GM18867 (cell line): Measurements from ENCODE around the gene NSUN4.
"Not testable (repeated sequence)": the region's sequence is repeated elsewhere in the genome, so short reads cannot be mapped to it uniquely, and the experiment has no call there.

Experiments used
- ATAC-seq: cut with Tn5 transposase; IDR thresholded peaks from one replicate; pipeline ENCODE4 v1.9.1; 2021; ENCODE audit warnings: mild to moderate bottlenecking, moderate library complexity; ENCODE audit not compliant: unreplicated experiment

The NSUN4 gene

DNA sequence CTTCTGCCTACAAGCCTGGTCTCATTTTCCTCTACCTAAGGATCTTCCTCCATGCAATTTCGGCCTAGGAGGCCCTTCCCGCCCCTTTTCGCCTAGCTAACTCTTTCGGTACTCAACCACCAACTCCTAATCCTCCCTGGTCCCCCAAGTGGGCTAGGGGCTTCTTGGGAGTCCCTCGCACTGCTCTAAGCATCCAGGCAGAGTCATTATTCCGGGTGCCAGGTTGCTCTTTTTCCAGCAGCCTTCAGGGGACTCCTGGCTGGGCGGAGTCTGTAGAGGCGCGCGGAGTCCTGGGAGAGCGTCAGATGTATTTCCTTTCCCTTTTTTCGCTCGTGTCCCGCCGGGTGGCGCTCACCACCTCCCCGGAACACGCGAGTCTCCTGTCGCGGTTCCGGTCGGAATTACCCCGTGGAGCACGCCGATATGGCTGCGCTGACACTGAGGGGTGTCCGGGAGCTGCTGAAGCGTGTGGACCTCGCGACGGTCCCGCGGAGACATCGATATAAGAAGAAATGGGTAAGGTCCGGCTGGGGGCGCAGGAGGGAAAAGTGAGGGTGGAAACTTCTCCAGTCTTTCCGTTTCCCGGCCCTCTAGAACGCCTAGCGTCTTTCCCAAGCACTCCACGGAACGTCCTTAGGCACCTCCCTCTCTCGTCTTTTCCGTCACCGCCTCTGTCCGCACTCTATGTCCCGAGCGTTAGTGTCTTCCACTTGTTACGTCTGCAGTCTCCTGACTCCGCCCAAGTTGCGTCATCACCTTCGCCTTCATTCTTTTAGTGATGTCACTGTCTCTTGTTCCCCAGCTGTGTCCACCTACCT, at the start of gene NSUN4:
Gene NSUN4 (plus strand): TSS at position 404 of the 818 bp plus-strand sequence. CDS start 20 bp downstream, at position 424.
- ATAC-seq, result peak; percentile 66

DNA sequence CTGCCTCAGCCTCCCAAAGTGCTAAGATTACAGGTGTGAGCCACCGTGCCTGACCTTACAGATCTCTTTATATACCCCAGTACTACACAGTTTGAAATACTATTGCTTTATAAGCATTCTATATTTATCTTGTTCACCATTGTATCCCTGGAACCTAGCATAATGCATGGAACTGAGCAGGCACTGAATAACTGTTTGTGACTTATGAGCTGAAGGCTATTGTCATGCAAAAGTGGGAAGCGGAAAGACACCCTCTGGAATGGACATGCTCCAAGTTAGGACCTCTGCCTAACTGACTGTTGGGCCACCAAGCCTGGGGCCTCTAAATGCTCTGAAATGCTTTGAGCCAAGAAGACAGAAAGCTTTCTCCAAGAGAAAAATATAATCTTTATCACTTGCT, 45.3 kb upstream of the NSUN4 start:
- ATAC-seq, result no peak

DNA sequence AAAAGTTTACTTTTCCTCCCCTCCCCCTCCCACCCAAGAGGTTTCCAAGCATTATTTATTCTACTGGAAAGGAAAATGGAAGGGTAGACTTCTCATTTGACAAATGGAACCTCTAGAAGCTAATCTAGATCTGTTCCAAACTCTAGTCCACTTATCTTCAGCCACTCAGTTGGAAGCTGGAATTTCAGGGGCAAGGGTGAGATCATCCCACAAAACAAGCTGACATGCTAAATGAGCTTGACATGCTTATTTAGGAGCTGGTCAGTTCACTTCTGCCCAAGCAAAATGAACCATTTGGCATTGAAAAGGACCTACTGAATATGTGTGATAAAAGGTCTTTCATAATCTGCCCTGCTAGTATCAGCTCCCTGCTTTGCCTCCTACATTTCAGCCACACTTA, 42.2 kb upstream of the NSUN4 start:
- ATAC-seq, result no peak

DNA sequence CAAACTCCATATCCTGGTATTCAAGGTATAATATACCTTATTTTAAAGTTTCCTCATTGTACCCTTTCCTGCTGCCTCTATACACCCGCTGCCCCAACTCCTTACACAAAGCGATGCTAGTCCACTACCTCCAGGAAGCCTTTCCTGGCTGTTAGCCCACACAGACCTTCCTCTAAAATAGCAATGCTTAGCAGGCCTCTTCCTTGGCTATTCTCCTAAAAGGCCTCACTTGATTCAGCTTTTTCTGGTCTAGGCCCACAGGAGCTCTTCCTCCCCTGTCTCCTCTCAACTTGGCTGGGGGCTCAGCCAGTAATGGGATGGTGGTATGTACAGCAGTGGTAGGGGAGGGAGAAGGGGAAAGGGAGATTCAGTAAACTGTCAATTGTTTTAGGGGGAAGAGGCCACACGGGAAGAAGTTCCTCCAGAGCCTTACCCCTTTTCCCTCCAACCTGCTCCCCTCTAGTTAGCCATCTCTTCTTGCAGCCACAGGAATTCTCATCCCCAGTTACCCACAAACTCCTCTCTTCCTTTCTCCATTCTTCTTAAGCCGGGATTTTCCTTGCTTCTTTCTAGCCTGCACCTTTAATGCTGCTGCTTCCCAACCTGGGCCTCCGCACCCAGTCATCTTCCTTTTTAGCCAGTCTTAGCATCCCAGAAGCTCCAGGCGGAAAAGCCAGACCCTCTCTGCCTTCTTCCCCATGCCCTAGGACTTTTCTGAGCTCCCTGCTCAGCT, 39.8 kb upstream of the NSUN4 start:
- no peak for ATAC-seq

DNA sequence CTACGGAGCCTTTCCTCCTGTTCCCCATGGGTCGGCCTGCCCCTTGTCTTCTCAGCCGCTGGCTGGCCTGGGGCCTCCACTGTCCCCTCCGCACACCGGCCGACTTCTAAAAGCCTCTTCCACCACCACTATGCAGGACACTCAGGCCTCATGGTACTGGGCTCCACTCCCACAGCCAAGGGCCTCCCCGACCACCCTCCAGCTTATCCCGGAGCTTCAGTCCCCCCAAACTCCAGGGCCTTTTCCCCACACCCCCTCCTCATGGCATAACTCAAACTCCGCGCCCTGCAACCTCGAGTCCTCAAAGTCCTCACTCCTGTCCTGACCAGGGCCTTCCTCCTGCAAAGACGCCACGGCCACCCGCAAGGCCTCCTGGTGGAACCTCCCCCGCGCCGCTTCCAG, 39.2 kb upstream of the NSUN4 start:
- no peak for ATAC-seq

GRCh38 chr1:46301808-46302640, 38.6 kb upstream of the NSUN4 start:
- peak; percentile 36 for ATAC-seq

GRCh38 chr1:46302641-46303037, 38.0 kb upstream of the NSUN4 start:
- ATAC-seq, result peak; percentile 18

DNA sequence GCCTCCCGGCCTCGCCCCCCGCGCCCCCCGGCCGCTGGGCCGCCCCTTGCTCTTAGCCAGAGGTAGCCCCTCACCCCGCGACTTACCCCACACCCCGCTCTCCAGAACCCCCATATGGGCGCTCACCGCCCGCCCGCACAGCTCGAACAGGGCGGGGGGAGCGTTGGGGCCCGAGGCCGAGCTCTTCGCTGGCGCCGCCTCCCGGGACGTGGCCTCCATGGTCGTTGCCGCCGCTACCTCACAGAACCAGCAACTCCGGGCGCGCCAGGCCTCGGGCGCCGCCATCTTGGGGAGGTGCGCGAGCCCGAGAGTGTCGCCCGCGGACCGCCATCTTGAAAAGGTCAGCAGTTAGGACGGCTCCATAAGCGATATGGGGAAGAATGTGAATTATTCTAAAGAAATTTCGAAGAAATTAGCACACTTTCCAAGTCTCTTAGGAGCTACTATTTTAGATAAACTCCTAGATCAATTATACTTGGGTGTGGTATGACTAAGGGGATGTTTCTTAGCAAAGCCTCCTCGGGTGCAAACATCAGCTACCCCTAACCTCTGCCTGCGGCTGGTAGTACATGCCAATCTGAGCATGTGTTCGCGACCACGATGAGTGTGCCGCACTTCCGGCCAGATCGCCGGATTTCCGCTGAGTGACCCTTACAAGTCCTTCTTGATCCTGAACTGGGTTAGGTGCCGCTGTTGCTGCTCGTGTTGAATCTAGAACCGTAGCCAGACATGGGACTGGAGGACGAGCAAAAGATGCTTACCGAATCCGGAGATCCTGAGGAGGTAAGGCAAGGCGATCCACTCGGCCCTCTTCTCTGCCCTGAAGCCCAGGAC, 37.4 kb upstream of the NSUN4 start, which contains the start of the genes LRRC41 and UQCRH:
Gene LRRC41 (minus strand): TSS at position 579 of the 834 bp plus-strand sequence. CDS start 294 bp downstream, at position 285.
Gene UQCRH (plus strand): TSS at position 661 of the 834 bp plus-strand sequence. CDS start 69 bp downstream, at position 730.
- peak; percentile 73 for ATAC-seq

GRCh38 chr1:46303872-46304326, 36.7 kb upstream of the NSUN4 start:
- no peak for ATAC-seq

- ATAC-seq, result no peak
Observed at GRCh38 chr1:46306159-46306530, 34.5 kb upstream of the NSUN4 start.

- ATAC-seq, result no peak
Observed at GRCh38 chr1:46309401-46310159, 31.0 kb upstream of the NSUN4 start.

DNA sequence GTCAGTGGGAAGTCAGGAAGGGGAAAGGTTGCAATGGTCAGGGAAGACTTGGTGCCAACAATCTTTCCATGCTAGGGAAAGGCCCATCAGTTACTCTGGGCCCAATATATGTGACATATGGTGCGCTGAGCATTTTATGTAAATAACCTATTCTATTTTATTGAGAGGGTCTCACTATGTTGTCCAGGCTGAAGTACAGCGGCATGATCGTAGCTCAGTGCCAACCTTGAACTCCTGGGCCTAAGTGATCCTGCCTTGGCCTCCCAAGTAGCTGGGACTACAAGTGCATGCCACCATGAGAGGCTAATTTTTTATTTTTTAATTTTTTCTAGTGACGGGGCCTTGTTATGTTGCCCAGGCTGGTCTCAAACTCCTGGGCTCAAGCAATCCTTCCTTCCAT, 30.3 kb upstream of the NSUN4 start:
- no peak for ATAC-seq

DNA sequence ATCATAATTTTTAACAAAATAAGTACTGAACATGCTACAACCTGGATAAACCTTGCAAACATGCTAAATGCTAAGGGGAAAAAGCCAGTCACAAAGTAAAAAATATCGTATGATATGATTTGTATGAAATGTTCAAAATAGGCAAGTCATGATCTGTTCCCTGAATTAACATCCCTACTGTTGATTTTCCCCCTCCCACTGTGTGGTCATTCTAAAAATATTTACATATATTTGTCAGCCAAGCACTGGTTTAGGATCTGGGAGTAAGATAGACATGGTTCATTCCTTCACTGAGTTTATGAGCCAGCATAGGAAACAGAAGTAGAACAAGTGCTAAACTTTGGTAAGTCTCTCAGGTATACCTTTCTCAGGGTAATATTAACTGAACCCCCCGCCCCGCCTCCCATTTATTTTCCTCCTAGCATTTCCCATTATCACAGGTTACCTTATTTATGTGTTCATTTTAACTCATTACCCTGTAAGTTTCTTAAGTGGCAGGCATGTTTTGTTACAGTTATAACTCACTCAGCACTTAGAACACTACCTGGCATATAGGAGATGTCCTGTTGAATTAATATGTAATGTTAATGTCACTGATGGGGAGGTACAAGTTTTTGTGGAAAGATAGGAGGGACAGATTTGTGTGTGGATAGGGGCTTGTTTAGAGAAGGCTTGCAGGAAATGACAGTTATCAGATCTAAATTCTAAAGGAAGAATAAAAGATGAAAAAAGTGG, 24.8 kb upstream of the NSUN4 start:
- ATAC-seq, result no peak

DNA sequence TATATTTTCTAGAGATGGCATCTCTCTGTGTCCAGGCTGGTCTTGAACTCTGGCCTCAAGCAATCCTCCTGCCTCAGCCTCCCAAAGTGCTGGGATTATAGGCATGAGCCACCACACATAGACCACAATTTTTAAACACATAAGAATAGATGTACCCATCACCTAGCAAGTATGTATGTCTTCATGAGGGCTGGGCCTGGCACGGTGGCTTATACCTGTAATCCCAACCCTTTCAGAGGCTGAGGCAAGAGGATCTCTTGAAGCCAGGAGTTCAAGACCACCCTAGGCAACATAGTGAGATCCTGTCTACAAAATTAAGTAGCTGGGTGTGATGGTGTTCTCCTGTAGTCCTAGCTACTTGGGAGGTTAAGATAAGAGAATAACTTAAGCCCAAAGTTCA, 23.3 kb upstream of the NSUN4 start:
- no peak for ATAC-seq

DNA sequence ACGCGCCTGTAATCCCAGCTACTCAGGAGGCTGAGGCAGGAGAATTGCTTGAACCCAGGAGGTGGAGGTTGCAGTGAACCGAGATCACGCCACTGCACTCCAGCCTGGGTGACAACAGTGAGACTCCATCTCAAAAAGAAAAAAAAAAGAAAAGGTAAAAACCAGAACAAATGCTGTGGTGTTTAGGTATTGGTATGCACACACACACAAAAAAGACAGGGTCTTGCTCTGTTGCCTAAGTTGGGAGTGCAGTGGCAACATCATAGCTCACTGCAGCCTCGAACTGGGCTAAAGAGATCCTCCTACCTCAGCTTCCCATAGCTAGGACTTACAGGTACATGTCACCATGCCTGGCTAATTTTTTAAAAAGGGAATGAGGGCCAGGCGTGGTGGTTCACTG, 21.3 kb upstream of the NSUN4 start:
- ATAC-seq, result not testable (repeated sequence)

DNA sequence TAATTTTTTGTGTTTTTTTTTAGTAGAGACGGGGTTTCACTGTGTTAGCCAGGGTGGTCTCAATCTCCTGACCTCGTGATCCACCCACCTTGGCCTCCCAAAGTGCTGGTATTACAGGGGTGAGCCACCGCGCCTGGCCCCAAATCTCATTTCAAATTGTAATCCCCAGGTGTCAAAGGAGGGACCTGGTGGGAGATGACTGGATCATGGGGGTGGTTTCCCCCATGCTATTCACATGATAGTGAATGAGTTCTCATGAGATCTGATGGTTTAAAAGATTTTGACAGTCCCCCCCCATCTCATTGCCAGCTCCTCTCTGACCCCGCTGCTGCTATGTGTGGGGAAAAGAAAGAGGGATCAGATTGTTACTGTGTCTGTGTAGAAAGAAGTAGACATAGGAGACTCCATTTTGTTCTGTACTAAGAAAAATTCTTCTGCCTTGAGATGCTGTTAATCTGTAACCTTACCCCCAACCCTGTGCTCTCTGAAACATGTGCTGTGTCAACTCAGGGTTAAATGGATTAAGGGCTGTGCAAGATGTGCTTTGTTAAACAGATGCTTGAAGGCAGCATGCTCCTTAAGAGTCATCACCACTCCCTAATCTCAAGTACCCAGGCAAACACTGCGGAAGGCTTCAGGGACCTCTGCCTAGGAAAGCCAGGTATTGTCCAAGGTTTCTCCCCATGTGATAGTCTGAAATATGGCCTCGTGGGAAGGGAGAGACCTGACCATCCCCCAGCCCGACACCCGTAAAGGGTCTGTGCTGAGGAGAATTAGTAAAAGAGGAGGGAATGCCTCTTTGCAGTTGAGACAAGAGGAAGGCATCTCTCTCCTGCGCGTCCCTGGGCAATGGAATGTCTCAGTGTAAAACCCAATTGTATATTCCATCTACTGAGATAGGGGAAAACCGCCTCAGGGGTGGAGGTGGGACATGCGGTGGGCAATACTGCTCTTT, 20.4 kb upstream of the NSUN4 start:
- ATAC-seq, result not testable (repeated sequence)

- not testable (repeated sequence) for ATAC-seq
Observed at GRCh38 chr1:46322191-46322590, 18.4 kb upstream of the NSUN4 start.
